Neuronal stem cell (in vitro differentiated cells): ENCODE measurements around the gene HOXD9.

Experiments
- DNase-seq: peaks from one replicate; pipeline ENCODE4 v3.0.0-alpha.2; 2013; ENCODE audit warnings: low spot score
- H2AFZ ChIP-seq: one replicate; pipeline ENCODE4 v1.6.1; 2013; ENCODE audit warnings: mild to moderate bottlenecking, low read length, inconsistent platforms
- H2AK5ac ChIP-seq: 2 replicates; pipeline ENCODE4 v1.6.1; 2013; ENCODE audit warnings: low read depth, mild to moderate bottlenecking, inconsistent platforms, low read length, moderate library complexity, mixed read lengths
- H2BK120ac ChIP-seq: 2 replicates; pipeline ENCODE4 v1.6.1; 2013; ENCODE audit warnings: low read depth, mild to moderate bottlenecking, inconsistent platforms, low read length, moderate library complexity, mixed read lengths
- H2BK12ac ChIP-seq: one replicate; pipeline ENCODE4 v1.6.1; 2013; ENCODE audit warnings: low read length, inconsistent platforms
- H2BK15ac ChIP-seq: 2 replicates; pipeline ENCODE4 v1.6.1; 2013; ENCODE audit warnings: mild to moderate bottlenecking, low read length, inconsistent platforms, mixed read lengths
- H2BK5ac ChIP-seq: one replicate; pipeline ENCODE4 v1.6.1; 2013; ENCODE audit warnings: inconsistent platforms, mild to moderate bottlenecking, low read length, moderate library complexity
- H3K14ac ChIP-seq: one replicate; pipeline ENCODE4 v1.6.1; 2013; ENCODE audit warnings: low read length, inconsistent platforms
- H3K18ac ChIP-seq: 2 replicates; pipeline ENCODE4 v1.6.1; 2013; ENCODE audit warnings: low read length, inconsistent platforms
- H3K23ac ChIP-seq: 2 replicates; pipeline ENCODE4 v1.6.1; 2013; ENCODE audit warnings: low read depth, mild to moderate bottlenecking, mixed read lengths, low read length, inconsistent platforms; ENCODE audit not compliant: poor library complexity
- H3K27ac ChIP-seq: replicated peaks from 3 replicates; pipeline ENCODE4 v1.5.1; 2013; ENCODE audit warnings: low read length, inconsistent platforms
- H3K27me3 ChIP-seq, 3 experiments: 2 replicates each; pipeline ENCODE4 v1.6.1; 2013; ENCODE audit warnings: low read length in 3 of 3, mild to moderate bottlenecking in 2 of 3, inconsistent platforms in 1 of 3, low read depth in 1 of 3, mixed read lengths in 1 of 3, moderate library complexity in 1 of 3; ENCODE audit not compliant: control insufficient read depth in 3 of 3, insufficient read depth in 3 of 3
- H3K36me3 ChIP-seq, 2 donors: replicated peaks in 1 of 2; 2 replicates each; pipeline ENCODE4 v1.6.1; 2013; ENCODE audit warnings: low read length in 2 of 2; ENCODE audit not compliant: control insufficient read depth in 2 of 2, insufficient read depth in 2 of 2
- H3K4ac ChIP-seq: 2 replicates; pipeline ENCODE4 v1.6.1; 2013; ENCODE audit warnings: inconsistent platforms, mild to moderate bottlenecking, low read length, moderate library complexity
- H3K4me1 ChIP-seq, 2 donors: 1 replicate in 1 of 2; 2 replicates in 1 of 2; pipeline ENCODE4 v1.6.1; 2013; ENCODE audit warnings: low read length in 2 of 2, low read depth in 1 of 2; ENCODE audit not compliant: control insufficient read depth in 2 of 2, insufficient read depth in 1 of 2
- H3K4me2 ChIP-seq: one replicate; pipeline ENCODE4 v1.6.1; 2013; ENCODE audit warnings: mild to moderate bottlenecking, low read length, inconsistent platforms; ENCODE audit not compliant: insufficient read depth, poor library complexity, severe bottlenecking
- H3K4me3 ChIP-seq, 2 donors: 2 replicates each; pipeline ENCODE4 v1.5.1; 2013; ENCODE audit warnings: low read length in 2 of 2, mild to moderate bottlenecking in 2 of 2, inconsistent platforms in 1 of 2, moderate library complexity in 1 of 2
- H3K79me1 ChIP-seq: one replicate; pipeline ENCODE4 v1.6.1; 2013; ENCODE audit warnings: low read depth, mild to moderate bottlenecking, inconsistent platforms, low read length, moderate library complexity
- H3K9ac ChIP-seq: one replicate; pipeline ENCODE4 v1.6.1; 2013; ENCODE audit warnings: mild to moderate bottlenecking, low read depth, low read length, inconsistent platforms; ENCODE audit not compliant: poor library complexity
- H3K9me3 ChIP-seq, 2 donors: replicated peaks in 1 of 2; 2 replicates each; pipeline versions ENCODE3 to v1.6.1; 2013; ENCODE audit warnings: low read length in 2 of 2, mild to moderate bottlenecking in 2 of 2, inconsistent platforms in 1 of 2, low read depth in 1 of 2, mixed read lengths in 1 of 2, moderate library complexity in 1 of 2; ENCODE audit not compliant: control insufficient read depth in 2 of 2, insufficient read depth in 1 of 2
- H4K8ac ChIP-seq: one replicate; pipeline ENCODE4 v1.6.1; 2013; ENCODE audit warnings: low read depth, mild to moderate bottlenecking, inconsistent platforms, low read length, moderate library complexity
- H4K91ac ChIP-seq: one replicate; pipeline ENCODE4 v1.6.1; 2013; ENCODE audit warnings: low read length, low read depth, mild to moderate bottlenecking, inconsistent platforms; ENCODE audit not compliant: poor library complexity
- WGBS, 2 donors: extraction: QIAGEN DNeasy Blood & Tissue Kit; methylation state at CpG; one replicate each; pipeline ENCODE4 v1.1.7; 2013; ENCODE audit warnings: missing lambda C conversion rate in 2 of 2, mixed read lengths in 1 of 2; ENCODE audit not compliant: insufficient read length in 2 of 2, insufficient replicate concordance in 1 of 2; ENCODE audit errors: extremely low coverage in 2 of 2; 5-methylcytosine and 5-hydroxymethylcytosine counted together

HOXD9 gene

DNA sequence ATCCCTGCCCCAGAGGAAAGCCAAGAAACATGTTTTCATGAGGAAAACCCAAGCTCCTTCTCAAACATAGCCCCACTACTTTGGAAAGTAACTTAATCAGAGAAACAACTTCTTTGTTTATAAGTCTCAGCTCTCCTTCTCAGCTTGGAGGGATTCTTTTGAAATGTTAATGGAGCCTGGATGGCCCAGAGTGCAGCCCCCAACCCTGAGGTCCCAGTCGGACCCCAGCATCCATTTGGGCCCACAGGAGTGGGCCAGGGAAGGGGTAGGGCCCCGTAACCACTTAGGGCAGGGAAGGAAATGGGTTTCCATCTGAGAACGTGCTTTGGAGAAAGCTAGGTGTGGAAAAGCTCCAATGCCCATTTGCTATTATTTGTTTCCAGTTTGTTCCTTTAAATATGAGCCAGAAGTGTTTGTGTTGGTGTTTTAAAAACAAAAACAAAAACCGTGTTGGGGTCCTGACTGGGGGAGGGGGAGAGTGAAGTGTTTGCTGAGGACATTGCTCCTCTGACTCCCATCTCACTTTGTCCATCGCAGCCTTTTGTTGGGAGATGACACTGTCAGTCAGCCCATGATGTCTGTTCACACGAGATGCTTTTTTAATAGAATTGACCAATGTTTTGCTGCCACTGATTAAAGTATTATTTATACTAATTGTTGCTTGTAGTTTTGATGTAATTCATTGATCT lies 33.0 kb downstream of the HOXD9 start:
- H3K4me2 ChIP-seq, result no peak overlapping the region
- H4K91ac ChIP-seq, result no peak overlapping the region
- H3K27me3 ChIP-seq, result peaks cover 71 to 100% (median 97%) of the 10 kb centered on the region in 3 experiments
- H2BK5ac ChIP-seq, result no peak overlapping the region
- H3K79me1 ChIP-seq, result no peaks in the 10 kb centered on the region
- no CpG with 5 or more reads among the region's 6 CpGs for WGBS, 2 donors
- no peak overlapping the region for H2AFZ ChIP-seq
- H3K4me3 ChIP-seq, result no peak overlapping the region
- H3K9me3 ChIP-seq, result peaks cover 0 to 8% of the 10 kb centered on the region in 2 donors
- no peaks in the 10 kb centered on the region for H3K36me3 ChIP-seq
- H3K27ac ChIP-seq, result no peak overlapping the region
- H3K4me1 ChIP-seq, result peaks cover 0 to 16% of the 10 kb centered on the region in 2 donors
- no peak overlapping the region for H2BK120ac ChIP-seq
- DNase-seq, result no peak
- no peak overlapping the region for H4K8ac ChIP-seq
- no peak overlapping the region for H3K23ac ChIP-seq
- H3K4ac ChIP-seq, result no peak overlapping the region
- H3K14ac ChIP-seq, result no peak overlapping the region
- H2AK5ac ChIP-seq, result no peak overlapping the region
- no peak overlapping the region for H2BK15ac ChIP-seq
- H3K9ac ChIP-seq, result no peak overlapping the region
- H3K18ac ChIP-seq, result no peak overlapping the region
- no peak overlapping the region for H2BK12ac ChIP-seq

DNA sequence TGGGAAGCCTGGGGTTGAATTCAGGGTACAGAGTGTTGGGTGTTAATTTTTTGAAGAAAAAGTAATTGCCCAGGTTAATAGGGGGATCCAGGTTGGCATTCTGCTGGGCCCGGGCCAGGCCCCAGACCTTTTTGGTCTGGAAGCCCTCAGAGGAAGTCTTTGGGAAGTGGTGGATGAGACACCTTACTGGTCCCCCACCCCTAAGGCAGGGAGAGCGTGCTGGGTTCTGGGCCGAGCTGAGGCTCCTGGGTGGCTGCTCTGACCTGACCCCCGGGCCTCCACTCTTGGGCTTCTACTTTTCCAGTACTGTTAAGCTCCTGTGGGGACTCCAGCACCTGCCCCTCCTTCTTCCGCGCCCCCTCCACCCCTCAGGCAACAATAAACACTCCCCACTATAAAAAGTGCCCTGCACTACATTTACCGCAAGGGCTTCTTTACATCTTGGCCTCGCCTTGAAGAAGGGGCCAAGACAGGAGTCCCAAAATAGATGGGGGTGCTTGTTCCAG lies 33.8 kb downstream of the HOXD9 start:
- no peak for DNase-seq
- H3K9me3 ChIP-seq, result peaks cover 0 to 4% of the 10 kb centered on the region in 2 donors

DNA sequence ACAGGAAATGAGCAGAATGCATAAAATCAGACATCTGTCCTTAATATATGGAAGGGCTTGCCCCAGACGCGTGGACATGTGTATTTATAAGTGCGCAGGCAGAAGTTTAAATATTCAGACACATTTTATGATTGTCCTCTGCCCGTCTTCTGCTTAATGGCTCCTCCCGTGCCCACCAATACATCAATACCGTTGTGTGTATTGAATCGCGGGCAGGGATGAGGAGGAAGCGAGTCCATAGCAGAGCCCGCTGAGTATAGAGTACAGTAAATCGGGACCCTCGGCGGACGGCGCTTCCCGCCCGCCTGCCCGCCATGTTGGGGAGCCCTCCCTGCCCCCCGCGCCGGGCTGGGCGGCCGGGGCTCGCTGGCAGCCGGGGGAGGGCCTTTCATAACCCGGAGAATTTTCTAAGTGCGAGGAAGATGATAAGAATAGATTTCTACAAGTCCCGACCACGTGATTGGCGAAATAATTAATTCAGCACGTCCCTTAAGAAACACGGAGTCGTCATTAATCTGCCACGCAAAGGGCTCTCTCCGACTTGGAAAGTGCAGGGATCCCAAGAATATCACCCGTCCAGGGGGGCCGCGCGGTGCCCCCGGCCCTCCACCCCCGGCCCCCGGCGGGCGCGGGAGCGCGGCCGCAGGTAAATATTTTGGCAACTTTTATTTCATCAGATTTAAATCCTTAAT lies 34.4 kb downstream of the HOXD9 start, which contains the start of gene HOXD3:
TSS of gene HOXD3 (plus strand) at position 501 of the 692 bp plus-strand sequence. CDS start 11,808 bp downstream, outside the sequence.
- WGBS, 2 donors, result no CpG with 5 or more reads among the region's 48 CpGs
- peaks cover 0 to 16% of the 10 kb centered on the region in 2 donors for H3K4me1 ChIP-seq
- H3K18ac ChIP-seq, result no peak within 1 kb of the TSS
- peak within 1 kb of the TSS in 1 of 2 donors; percentile 24 for H3K4me3 ChIP-seq
- no peak within 1 kb of the TSS for H3K4me2 ChIP-seq
- H3K27ac ChIP-seq, result no peak within 1 kb of the TSS
- peak within 1 kb of the TSS; percentile 94 for H2AFZ ChIP-seq
- H4K91ac ChIP-seq, result no peak within 1 kb of the TSS
- peaks cover 0 to 8% of the 10 kb centered on the region in 2 donors for H3K9me3 ChIP-seq
- H2BK12ac ChIP-seq, result no peak within 1 kb of the TSS
- no peak within 1 kb of the TSS for H4K8ac ChIP-seq
- H3K27me3 ChIP-seq, result peaks cover 69 to 100% (median 97%) of the 10 kb centered on the region in 3 experiments
- peak within 1 kb of the TSS; percentile 74 for H3K9ac ChIP-seq
- no peak within 1 kb of the TSS for H2BK15ac ChIP-seq
- no peak within 1 kb of the TSS for H3K14ac ChIP-seq
- no peak within 1 kb of the TSS for H3K23ac ChIP-seq
- no peak within 1 kb of the TSS for H2AK5ac ChIP-seq
- no peak within 1 kb of the TSS for H2BK5ac ChIP-seq
- H3K36me3 ChIP-seq, result no peaks in the 10 kb centered on the region
- H3K79me1 ChIP-seq, result no peaks in the 10 kb centered on the region
- no peak within 1 kb of the TSS for H2BK120ac ChIP-seq
- H3K4ac ChIP-seq, result no peak within 1 kb of the TSS
- no peak for DNase-seq

More for the DNA sequence above, 33.8 kb downstream of the HOXD9 start:
- Histone ChIP-seq H3K27me3 (peaks cover 70 to 100% (median 97%) of the 10 kb centered on the region in 3 experiments), H2AK5ac (no peak overlapping the region), H3K18ac (no peak overlapping the region), H3K4me3 (no peak overlapping the region), H4K8ac (no peak overlapping the region), H3K79me1 (no peaks in the 10 kb centered on the region), H3K4me1 (peaks cover 0 to 16% of the 10 kb centered on the region in 2 donors), H2AFZ (no peak overlapping the region), H3K14ac (no peak overlapping the region), H2BK12ac (no peak overlapping the region), H3K36me3 (no peaks in the 10 kb centered on the region), H2BK120ac (no peak overlapping the region), H3K4me2 (no peak overlapping the region), H3K27ac (no peak overlapping the region), H4K91ac (no peak overlapping the region), H3K23ac (no peak overlapping the region), H3K9ac (no peak overlapping the region), H2BK5ac (no peak overlapping the region), H2BK15ac (no peak overlapping the region), H3K4ac (no peak overlapping the region)
- no CpG with 5 or more reads among the region's 8 CpGs for WGBS, 2 donors
